Spinal cord (tissue), 10 donors: Measurements from ENCODE around the gene LMF1. TPM values are rescaled to one million over a fixed set of nuclear protein-coding genes. Genes with fewer than 3 reads are reported as not detected.

Experiments
- DNase-seq, 6 donors: peaks; one replicate each; pipeline versions ENCODE4 v3.0.0 to v3.0.0-alpha.2; 2013 to 2015; ENCODE audit warnings: low spot score in 6 of 6, low read depth in 4 of 6
- H3K27ac ChIP-seq: one replicate; pipeline ENCODE4 v1.5.1; 2013; ENCODE audit warnings: low read depth, low read length, control low read depth
- H3K27me3 ChIP-seq: one replicate; pipeline ENCODE4 v1.6.1; 2013; ENCODE audit warnings: low read length; ENCODE audit not compliant: control insufficient read depth, insufficient read depth
- H3K36me3 ChIP-seq: one replicate; pipeline ENCODE4 v1.6.1; 2013; ENCODE audit warnings: low read length; ENCODE audit not compliant: control insufficient read depth, insufficient read depth
- H3K4me1 ChIP-seq: one replicate; pipeline ENCODE4 v1.6.1; 2013; ENCODE audit warnings: low read length; ENCODE audit not compliant: control insufficient read depth, insufficient read depth
- H3K4me3 ChIP-seq: one replicate; pipeline ENCODE4 v1.5.1; 2013; ENCODE audit warnings: low read depth, low read length, control low read depth
- H3K9me3 ChIP-seq: one replicate; pipeline ENCODE4 v1.6.1; 2013; ENCODE audit warnings: low read length; ENCODE audit not compliant: control insufficient read depth, insufficient read depth
- WGBS: methylation state at CpG from one replicate; pipeline ENCODE4 v1.1.5; 2013; ENCODE audit warnings: missing lambda C conversion rate; ENCODE audit not compliant: insufficient coverage; 5-methylcytosine and 5-hydroxymethylcytosine counted together
- polyA plus RNA-seq, 2 donors: library from polyadenylated mRNA; unstranded; fragments of 120-200 nt; gene quantifications; one replicate each; pipeline ENCODE4 v1.2.1, GENCODE V29; 2013; ENCODE audit not compliant: insufficient read length in 2 of 2
- total RNA-seq, 2 donors: library from RNA; depleted of rRNA in 1 of 2; stranded (reverse); fragments of 120-200 nt in 1 of 2; fragments of >200 nt in 1 of 2; gene quantifications; one replicate each; pipeline versions ENCODE4 v1.2.3 to v1.2.4, GENCODE V29; 2013 to 2014
- donor health status: healthy.

Gene LMF1
- total and polyA plus RNA-seq, 4 donors: 15.1 to 37.5 (median 23.0) TPM

DNA sequence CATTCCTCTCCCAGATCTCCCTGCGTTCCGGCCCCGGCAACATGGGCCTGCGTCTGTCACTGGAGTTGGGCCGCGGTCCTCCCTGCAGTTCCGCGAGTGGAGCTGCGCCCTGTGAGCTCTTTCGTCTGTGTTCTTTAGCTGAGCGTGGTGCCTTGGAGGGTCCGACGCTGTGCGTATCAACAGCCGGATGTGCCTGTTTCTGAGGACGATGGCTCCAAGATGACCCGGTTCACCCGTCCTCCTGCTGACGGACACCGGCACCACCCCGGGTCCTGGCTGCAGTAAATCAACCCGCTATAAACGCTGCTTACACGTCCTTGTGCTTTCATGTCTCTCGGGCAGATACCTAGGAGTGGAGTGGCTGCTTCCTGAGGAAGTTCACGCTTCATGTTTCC is 125.4 kb downstream of the LMF1 start:
- WGBS: 77% methylated on average over 26 of the region's 26 CpGs
- DNase-seq: no peak
- no peak overlapping the region for H3K27ac ChIP-seq
- no peak overlapping the region for H3K4me3 ChIP-seq
- H3K9me3 ChIP-seq: no peaks in the 10 kb centered on the region
- no peaks in the 10 kb centered on the region for H3K27me3 ChIP-seq
- H3K36me3 ChIP-seq: peaks cover 28% of the 10 kb centered on the region
- peaks cover 31% of the 10 kb centered on the region for H3K4me1 ChIP-seq

DNA sequence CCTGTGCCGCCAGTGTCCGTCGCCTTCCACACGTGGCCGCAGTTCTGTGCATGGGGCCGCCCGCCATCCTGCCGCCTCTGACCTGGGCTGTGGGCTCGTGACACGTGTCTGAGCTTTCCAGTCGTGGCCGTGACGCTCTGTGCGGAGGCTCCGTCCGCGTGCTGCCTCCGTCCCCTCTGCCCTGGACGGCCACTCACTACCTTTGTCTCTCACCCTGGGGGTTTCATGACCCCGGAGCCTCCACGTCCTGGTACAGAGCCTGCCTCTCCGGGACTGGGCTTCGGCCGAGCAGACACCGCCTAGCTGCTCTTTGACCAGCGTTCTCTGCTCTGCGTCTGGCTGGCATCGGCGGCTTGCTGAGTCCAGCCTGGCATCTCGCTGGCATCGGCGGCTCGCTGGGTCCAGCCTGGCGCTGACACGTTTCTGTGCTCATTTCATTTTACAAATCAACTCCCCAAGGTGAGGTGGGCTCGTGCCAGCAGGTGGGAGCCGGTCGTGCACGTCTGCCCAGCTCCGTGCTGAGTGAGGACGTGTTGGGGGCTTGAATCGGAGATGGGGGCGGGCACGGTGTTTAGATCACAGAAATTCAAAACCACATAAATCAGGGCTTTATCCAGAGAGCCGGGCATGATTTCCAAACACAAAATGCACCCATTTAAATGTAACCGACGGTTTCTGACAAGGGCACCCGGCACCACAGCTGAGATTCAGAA is 126.0 kb downstream of the LMF1 start:
- no peak overlapping the region for H3K4me3 ChIP-seq
- no peaks in the 10 kb centered on the region for H3K9me3 ChIP-seq
- no peak overlapping the region for H3K27ac ChIP-seq
- H3K27me3 ChIP-seq: no peaks in the 10 kb centered on the region
- H3K36me3 ChIP-seq: peaks cover 30% of the 10 kb centered on the region
- H3K4me1 ChIP-seq: peaks cover 37% of the 10 kb centered on the region
- WGBS: 91% methylated on average over 43 of the region's 48 CpGs
- DNase-seq: no peak

DNA sequence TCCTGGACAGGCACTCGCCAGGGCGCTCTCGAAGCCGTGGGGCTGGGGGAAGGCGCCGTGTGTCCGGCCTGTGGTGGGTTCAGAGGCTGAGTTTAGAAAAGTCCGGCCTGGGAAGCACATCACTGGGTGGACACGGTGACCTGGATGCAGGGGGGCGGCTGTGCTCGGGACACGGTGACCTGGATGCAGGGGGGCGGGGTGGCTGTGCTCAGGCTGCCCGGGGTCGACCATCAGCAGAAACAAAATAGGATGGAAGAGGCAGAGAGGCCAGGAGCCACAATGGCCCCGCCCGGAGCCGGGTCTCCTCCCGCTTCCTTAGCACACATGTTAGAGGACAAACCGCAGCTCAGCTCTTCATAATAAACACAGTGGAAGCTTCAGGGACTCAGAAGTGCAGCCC is 127.0 kb downstream of the LMF1 start:
- no peaks in the 10 kb centered on the region for H3K9me3 ChIP-seq
- no peak for DNase-seq
- H3K27me3 ChIP-seq: no peaks in the 10 kb centered on the region
- H3K36me3 ChIP-seq: peaks cover 30% of the 10 kb centered on the region
- H3K27ac ChIP-seq: no peak overlapping the region
- WGBS: 91% methylated on average over 20 of the region's 20 CpGs
- no peak overlapping the region for H3K4me3 ChIP-seq
- H3K4me1 ChIP-seq: peaks cover 40% of the 10 kb centered on the region

DNA sequence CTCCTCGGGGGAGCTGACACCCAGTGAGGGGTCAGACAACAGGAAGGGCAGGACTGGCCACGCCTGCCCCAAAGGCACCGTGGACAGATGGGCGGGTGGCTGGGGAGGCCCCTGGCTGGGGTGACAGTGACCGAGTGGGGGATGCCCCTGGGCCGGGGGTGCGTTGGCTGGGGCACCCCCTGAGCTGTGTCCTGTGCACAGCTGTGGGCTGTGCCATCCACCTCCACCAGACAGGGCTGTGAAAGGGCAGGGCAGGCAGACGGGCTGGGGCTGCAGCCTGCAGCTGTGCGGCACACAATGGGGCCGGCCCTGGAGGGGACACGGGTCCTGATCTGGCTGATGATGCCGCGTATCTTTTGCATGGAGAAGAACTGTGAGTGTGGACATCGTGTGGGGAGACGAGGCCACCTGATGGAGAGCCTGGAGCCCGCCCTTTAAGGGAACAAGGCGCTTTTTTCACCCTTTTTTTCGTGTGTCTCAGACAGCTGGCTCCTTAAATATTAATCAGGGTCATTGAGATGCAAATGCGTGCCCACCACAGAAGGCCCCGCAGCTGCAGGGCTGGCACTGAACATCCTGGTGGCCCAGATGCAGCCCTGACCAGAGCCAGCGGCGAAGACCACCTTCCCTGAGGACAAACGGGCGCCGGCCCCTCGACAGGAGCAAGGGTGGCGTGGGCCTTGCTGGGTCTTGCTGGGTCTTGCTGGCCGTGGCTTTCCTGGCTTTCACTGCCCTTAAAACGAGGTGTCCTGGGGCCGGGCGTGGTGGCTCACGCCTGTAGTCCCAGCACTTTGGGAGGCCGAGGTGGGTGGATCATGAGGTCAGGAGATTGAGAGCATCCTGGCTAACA is 127.8 kb downstream of the LMF1 start:
- H3K4me3 ChIP-seq: no peak overlapping the region
- WGBS: 46% methylated on average over 31 of the region's 33 CpGs

DNA sequence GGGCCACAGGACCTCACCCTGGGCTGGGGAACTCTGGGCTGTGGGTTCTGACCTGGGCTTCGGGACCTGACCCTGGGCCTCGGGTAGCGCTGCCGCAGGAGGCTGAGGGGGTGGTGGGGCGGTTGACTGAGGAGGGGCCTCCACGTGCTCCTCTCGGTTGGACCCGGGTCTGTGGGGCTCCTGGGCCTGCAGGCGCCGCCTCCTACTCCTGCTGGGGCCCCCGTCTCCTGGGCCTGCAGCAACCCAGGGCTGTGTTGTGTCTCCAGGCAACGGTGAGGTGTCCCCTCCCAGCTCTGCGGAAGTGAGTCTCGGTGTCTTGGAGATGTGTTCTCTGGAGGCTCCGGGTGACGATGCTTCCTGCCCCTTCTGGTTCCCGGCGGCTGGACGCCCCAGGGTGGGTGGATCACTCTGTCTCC is 128.7 kb downstream of the LMF1 start:
- Histone ChIP-seq H3K4me3 (no peak overlapping the region), H3K9me3 (no peaks in the 10 kb centered on the region), H3K4me1 (peaks cover 40% of the 10 kb centered on the region), H3K27ac (peak overlapping the region; percentile 76), H3K27me3 (no peaks in the 10 kb centered on the region), H3K36me3 (peaks cover 28% of the 10 kb centered on the region)
- 33% methylated on average over 19 of the region's 19 CpGs for WGBS
- DNase-seq: peak in 3 of 6 donors; percentile 37 to 86 (median 53)

More for the DNA sequence above, 127.8 kb downstream of the LMF1 start:
- peaks cover 40% of the 10 kb centered on the region for H3K4me1 ChIP-seq
- DNase-seq: peak in 3 of 6 donors; percentile 33 to 76 (median 76)
- no peaks in the 10 kb centered on the region for H3K9me3 ChIP-seq
- no peaks in the 10 kb centered on the region for H3K27me3 ChIP-seq
- H3K27ac ChIP-seq: peak overlapping the region; percentile 76
- peaks cover 29% of the 10 kb centered on the region for H3K36me3 ChIP-seq

DNA sequence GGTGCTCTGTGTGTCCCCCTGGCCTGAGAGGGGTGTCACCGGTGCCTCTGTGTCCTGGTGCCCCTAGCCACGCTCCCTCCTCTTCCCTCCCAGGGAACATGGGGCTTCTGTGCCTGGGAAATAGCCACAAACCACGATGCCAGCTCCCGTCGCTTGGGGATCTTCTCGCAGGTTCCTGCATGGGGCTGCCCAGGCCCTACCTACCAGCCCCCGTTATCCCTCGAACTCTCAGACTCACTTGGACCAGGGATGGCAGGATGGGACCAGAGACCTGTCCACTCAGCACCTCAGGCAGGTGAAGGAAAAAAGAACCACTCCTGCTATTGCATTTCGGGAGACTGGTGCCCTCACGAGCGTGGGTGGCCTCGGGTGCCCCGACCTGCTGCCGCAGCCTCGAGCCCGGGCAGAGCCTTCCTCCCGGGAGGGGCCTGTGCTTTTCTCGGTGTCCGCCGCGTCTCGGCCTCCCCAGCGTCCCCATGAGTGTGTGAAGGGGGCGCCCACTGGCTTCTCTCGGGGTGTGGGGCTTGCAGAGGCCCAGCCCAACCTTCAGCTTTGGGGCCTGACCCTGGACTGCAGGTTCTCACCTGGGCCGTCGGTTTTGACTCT is 129.2 kb downstream of the LMF1 start:
- Histone ChIP-seq H3K27ac (peak overlapping the region; percentile 76), H3K4me3 (no peak overlapping the region), H3K36me3 (peaks cover 28% of the 10 kb centered on the region), H3K27me3 (no peaks in the 10 kb centered on the region), H3K9me3 (peaks cover 1% of the 10 kb centered on the region), H3K4me1 (peaks cover 40% of the 10 kb centered on the region)
- WGBS: 90% methylated on average over 27 of the region's 27 CpGs
- no peak for DNase-seq

DNA sequence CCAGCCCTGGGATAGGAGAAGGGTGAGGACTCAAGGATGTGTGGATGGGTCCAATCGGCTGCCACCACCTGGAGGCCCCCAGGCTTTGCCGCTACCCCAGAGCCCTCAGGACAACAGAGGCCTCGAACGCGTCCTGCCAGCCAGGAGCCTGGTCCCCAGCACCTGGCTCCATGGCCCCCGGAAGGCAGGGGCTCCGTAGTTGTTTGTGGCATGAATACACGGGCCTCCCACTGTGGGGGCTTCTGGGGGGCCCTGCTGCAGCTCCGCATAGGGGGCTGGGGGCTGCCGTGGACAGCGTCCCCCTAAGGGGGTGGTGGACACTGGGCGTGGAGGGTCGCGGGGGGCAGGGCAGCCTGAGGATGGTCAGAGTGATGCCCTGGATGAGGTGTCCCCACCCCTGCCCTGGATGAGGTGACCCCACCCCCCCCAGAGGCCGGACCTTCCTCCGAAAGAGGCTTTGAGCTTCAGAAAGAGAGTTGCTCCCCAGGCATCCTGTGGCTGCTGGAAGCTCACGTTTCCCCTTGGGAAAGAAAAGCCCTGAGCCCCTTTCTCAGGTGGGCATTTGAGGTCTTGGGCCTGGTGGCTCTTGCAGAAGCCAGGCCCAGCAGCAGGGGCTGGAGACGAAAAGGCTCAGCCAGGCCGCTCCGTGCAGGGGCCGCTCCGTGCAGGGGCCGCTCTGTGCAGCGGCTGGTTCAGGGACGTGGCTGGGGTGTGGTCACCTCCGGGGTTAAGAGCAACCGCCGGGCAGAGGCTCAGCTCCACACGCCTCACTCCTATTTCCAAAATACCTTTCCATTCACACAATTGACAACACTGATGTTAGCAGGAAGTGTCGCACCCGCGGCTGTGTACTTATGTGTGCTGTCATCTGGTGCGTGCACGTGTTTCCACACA is 130.0 kb downstream of the LMF1 start:
- Histone ChIP-seq H3K9me3 (peaks cover 6% of the 10 kb centered on the region), H3K27ac (peak overlapping the region; percentile 1), H3K4me3 (no peak overlapping the region), H3K36me3 (peaks cover 28% of the 10 kb centered on the region), H3K27me3 (no peaks in the 10 kb centered on the region), H3K4me1 (peaks cover 40% of the 10 kb centered on the region)
- DNase-seq: no peak
- 90% methylated on average over 13 of the region's 34 CpGs for WGBS

DNA sequence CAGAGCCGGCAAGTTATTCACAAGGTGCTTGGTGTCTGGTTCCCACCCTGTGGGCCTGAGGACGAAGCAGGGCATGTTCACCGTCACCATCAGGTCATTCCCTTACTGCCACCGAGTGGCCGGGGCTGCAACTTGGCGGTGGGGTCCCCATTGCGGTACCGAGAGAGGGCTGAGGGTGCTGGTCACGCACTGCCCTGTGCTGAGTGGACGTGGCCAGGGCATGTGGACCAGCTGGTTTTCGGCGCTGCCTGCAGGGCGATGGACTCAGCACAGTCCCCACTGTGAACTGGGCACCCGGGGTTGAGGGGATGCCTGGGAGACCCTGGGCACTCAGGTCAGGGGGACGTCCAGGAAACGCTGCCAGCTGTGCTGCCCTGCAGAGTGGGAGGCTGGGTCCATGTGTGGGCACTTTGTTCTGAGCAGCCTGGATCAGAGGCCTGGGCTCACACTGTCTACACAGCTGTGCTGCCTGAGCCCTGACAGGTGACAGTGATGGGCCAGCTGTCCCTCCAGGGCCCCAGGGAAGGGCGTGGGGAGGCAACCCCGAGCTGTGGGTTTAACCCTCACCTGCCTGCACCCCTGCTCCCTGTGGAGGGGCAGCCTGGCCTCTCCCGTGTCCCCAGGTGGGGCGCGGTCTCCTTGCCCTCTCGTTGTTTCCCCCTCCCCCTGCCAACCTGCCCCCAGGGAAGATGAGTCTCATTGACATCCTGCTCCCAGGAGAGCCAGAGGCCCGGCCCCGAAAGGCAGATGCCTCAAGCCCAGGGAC is 131.0 kb downstream of the LMF1 start:
- Histone ChIP-seq H3K27ac (peak overlapping the region; percentile 1), H3K9me3 (peaks cover 6% of the 10 kb centered on the region), H3K4me1 (peaks cover 40% of the 10 kb centered on the region), H3K36me3 (peaks cover 27% of the 10 kb centered on the region), H3K27me3 (no peaks in the 10 kb centered on the region), H3K4me3 (no peak overlapping the region)
- WGBS: 74% methylated on average over 23 of the region's 24 CpGs
- peak in 2 of 6 donors; percentile 4 to 14 for DNase-seq
